ENCODE data around the gene SPAG17.

SPAG17 gene

GRCh38 chr1:118177998-118178397 lies 7.0 kb downstream of the SPAG17 start:
- no peak for TF ChIP-seq CTCF (IDR thresholded peaks at IDR 0.05; ENCODE audit: extremely low read depth, missing control alignments)
- no peak for DNase-seq (ENCODE audit: low spot score)

- TF ChIP-seq CTCF (IDR thresholded peaks at IDR 0.05; ENCODE audit: extremely low read depth, missing control alignments) = no peak
- no peak for DNase-seq (ENCODE audit: low spot score)
Observed at GRCh38 chr1:118169016-118169415, 16.0 kb downstream of the SPAG17 start.

- no peak for DNase-seq (ENCODE audit: low spot score)
- TF ChIP-seq CTCF (IDR thresholded peaks at IDR 0.05; ENCODE audit: extremely low read depth, missing control alignments) = no peak
Observed at GRCh38 chr1:118160806-118161205, 24.2 kb downstream of the SPAG17 start.

- no peak for TF ChIP-seq CTCF (IDR thresholded peaks at IDR 0.05; ENCODE audit: extremely low read depth, missing control alignments)
- DNase-seq (ENCODE audit: low spot score) = no peak
Observed at GRCh38 chr1:118159569-118159968, 25.5 kb downstream of the SPAG17 start.

GRCh38 chr1:118158924-118159323 lies 26.1 kb downstream of the SPAG17 start:
- no peak for DNase-seq (ENCODE audit: low spot score)
- no peak for TF ChIP-seq CTCF (IDR thresholded peaks at IDR 0.05; ENCODE audit: extremely low read depth, missing control alignments)

- no peak for DNase-seq (ENCODE audit: low spot score)
- no peak for TF ChIP-seq CTCF (IDR thresholded peaks at IDR 0.05; ENCODE audit: extremely low read depth, missing control alignments)
Observed at GRCh38 chr1:118157506-118157905, 27.5 kb downstream of the SPAG17 start.

- TF ChIP-seq CTCF (IDR thresholded peaks at IDR 0.05; ENCODE audit: extremely low read depth, missing control alignments) = no peak
- DNase-seq (ENCODE audit: low spot score) = no peak
Observed at GRCh38 chr1:118155106-118155505, 29.9 kb downstream of the SPAG17 start.
